Activated CD4-positive, alpha-beta T cell treated with anti-CD3 and anti-CD28 coated beads for 4 hours (primary cell): ENCODE results near the gene NFE2L1.
"Not testable (repeated sequence)": the region's sequence is repeated elsewhere in the genome, so short reads cannot be mapped to it uniquely, and the experiment has no call there.

Experiments
- DNase-seq, 2 donors: peaks; one replicate each; pipeline ENCODE4 v3.0.0-alpha.2; 2020

NFE2L1 gene, protein sequence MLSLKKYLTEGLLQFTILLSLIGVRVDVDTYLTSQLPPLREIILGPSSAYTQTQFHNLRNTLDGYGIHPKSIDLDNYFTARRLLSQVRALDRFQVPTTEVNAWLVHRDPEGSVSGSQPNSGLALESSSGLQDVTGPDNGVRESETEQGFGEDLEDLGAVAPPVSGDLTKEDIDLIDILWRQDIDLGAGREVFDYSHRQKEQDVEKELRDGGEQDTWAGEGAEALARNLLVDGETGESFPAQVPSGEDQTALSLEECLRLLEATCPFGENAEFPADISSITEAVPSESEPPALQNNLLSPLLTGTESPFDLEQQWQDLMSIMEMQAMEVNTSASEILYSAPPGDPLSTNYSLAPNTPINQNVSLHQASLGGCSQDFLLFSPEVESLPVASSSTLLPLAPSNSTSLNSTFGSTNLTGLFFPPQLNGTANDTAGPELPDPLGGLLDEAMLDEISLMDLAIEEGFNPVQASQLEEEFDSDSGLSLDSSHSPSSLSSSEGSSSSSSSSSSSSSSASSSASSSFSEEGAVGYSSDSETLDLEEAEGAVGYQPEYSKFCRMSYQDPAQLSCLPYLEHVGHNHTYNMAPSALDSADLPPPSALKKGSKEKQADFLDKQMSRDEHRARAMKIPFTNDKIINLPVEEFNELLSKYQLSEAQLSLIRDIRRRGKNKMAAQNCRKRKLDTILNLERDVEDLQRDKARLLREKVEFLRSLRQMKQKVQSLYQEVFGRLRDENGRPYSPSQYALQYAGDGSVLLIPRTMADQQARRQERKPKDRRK

DNA sequence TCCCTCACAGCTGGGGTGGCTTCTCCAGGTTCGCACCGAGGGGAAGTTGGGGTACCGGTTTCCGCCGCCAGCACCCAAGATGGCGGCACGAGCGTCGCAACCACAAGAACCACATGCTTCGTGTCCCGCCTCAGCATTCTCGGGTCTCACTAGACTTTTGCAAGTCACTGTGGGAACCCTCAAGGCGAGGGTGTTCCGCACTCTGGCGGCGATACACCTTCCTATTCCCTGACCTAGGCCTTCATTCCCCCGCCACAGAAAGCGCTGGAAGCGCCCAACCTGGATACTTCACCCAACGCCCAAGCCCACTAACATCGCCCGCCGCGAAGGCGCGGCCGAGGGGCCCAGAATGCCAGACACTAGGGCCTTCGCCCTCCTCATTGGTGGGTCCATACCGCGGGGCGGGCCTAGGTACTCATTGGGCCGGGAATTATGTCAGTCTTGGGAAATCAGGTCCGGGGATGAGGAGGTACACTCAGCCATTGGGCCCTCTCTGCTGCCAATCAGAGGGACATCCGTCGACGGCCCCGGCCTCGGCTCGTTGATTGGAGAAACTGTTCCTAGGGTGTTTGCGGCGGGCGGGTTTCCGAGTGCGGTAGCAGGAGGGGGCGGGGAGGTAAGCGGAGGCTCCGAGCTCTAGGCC lies at the start of gene NFE2L1:
Gene NFE2L1, plus strand, starts transcription at position 619 of the 643 bp plus-strand sequence. CDS start 2,760 bp downstream, outside the sequence.
- peak; percentile 96 to 98 for DNase-seq

DNA sequence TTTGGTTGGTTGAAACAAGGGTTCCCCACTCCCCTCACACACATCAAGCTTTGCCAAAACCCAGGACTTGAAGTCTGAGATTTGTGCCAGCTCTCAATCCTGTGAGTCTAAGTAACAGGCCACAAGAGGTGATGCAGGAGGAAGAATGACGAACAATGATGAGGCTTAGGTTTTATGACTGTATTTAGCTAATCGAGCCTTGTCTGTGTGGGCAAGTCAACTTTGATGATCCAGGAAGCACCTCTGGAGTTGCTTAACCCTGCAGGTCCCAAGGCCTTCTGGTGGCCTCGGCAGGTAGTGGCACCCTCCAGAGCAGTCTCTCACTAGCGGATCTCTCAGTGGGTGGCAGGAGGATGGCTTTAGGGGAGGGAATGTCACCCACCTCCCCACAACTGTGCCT lies 48.6 kb upstream of the NFE2L1 start:
- DNase-seq, result no peak

DNA sequence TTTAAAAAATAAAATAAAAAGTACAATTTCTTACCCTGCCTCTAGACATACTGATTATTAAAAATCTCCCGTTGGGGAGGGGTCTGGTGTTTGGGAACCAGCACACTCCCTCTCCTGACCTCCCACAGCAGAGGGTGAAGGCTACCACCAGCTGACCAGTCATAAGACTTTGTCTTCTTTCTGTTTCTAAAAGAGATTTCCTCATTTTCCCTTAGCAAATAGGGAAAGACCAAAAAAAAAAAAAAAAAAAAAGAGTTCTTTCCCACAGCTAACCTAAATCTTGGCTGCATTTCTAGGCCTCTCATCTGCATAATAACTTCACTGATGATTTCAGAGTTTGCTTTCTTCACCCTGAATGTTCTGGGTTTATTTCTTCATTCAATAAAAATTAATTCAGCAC lies 47.0 kb upstream of the NFE2L1 start:
- no peak for DNase-seq

DNA sequence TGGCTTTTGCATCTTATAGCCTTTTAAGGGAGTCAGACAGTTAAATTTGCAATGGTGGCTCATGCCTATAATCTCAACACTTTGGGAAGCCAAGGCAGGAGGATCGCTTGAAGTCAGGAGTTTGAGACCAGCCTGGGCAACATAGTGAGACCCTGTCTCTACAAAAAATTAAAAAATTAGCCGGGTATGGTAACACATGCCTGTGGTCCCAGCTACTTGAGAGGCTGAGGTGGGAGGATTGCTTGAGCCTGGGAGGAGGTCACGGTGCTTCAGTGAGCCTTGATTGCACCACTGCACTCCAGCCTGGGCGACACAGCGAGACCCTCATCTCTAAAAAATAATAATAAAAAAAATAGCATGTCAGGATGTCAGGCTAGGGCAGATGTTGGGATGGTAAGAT lies 46.5 kb upstream of the NFE2L1 start:
- not testable (repeated sequence) for DNase-seq

DNA sequence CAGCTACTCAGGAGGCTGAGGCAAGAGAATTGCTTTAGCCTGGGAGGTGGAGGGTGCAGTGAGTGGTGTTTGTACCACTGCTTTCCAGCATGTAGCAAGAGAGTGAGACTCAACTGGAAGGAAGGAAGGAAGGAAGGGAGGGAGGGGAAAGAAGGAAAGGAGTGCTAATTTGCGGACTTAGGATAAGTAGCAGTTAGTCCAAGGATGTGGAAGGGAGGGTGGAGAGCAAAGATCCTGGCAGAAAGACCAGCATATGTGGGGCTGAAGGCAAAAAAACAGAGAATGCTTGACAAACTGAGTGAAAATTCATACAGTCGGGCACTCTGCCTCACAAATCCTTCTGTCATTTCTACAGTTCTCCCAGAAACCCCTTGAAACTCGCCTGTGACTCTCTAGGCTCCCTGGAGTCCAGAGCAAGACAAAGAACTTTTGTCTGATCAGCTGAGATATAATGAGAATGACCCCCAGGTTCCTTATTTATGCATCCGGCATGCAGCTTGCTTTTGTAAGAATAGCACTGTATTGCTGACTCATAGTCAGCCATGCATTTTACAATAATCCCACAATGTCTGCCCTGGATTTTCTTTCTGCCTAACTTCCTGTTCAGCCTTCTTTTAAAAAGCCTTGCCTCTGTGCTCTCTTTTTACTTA lies 45.8 kb upstream of the NFE2L1 start:
- DNase-seq, result no peak

DNA sequence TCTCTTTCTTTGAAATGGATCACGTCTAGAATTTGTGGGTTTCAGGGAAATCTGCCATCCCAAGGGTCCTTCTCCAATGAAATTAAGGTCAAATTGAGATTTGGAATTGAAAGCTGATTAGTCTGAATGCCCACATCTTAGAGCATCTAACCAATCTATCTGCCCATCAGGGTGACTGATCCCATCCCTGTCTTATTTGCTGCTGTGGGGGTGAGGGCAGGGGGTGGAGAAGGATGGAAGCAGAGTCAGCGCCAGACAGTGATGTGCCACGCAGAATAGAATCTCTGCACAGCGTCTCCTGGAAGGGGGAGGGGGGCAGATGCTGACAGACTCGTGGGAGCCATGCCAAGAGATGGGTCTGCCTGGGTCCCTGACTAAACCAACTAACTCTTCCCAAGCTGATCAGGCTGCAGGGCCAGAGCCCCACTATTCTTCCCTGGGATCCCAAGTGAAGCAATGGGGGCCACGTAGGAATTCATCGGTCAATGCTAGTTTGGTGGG lies 45.2 kb upstream of the NFE2L1 start:
- no peak for DNase-seq

DNA sequence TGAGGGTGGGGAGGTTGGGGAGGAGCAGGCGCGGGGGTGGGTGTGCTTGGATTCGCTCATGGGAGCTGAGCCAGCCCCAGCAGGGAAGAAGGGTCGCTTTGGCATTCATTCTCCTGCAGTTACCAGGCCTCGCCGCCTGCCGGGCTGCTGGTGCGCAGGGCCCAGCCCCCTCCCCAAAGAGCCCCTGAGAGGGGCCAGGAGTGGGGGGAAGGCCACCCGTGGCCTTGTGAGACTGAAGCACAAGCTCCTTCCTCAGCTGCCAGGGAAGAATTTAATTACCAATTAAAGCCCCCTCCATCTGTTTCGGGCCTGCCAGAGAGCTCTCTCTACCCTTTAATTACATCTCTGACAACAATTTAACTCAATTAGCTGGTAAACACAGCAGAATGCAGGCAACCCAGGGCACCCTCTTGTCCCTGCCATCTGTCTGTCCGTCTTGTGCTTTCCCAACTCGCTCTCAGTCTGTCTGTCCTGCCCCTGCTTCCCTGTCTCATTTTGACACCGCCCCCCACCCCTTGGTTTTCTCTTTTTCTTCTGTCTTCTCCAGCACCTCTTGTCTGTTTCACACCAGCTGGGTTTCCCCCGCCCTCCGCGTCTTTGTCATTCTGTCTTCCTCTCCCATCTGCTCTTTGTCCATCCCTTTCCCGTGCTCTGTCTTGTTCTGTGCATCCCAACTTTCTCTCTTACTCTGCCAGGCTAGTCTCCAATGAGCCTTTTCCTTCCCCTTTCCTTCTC lies 44.6 kb upstream of the NFE2L1 start:
- no peak for DNase-seq

DNA sequence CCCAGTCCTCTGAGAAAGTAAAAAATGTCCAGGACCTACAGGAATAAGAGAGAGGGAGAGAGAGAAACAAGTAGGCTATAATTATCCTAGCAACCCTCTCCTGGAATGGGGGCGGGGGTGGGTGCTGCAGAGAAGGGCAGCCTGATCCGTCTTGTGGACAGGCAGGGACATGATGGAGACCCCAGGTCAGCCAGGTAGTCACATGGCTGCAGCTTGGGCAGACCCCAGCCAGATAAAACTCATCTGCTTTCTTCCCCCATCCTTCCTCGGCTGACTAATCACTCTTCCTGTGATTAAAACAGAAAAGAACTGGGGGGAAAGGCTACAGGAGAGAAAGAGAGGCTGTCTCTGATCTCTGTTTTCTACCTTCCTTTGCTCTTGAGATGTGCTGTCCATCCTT lies 43.2 kb upstream of the NFE2L1 start:
- DNase-seq, result no peak

DNA sequence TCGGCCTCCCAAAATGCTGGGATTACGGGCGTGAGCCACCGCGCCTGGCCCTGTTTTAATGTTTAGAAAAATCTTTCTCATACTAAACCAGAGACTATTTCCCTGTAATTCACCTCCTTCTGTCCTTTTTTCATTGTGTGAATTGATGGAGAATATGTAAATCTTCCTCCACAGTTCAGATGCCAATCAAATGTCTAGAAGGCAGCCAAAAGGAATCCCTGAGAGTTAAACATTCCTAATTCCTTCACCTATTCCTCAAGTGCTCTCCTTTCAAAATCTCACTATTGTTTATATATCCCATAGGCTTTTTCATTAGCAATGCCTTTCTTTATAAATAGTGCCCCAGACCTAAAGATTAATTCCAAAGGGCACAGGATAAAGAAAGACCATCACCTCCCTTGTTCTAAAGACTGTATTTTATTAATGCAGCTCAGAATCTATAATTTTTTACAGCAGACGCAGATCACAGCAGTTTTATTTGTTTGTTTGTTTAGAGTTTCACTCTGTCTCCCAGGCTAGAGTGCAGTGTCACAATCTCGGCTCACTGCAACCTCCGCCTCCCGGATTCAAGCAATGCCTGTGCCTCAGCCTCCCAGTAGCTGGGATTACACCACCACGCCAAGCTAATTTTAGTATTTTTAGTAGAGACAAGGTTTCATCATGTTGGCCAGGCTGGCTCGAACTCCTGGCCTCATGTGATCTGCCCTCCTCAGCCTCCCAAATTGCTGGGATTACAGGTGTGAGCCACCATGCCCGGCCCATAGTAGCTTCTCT lies 41.0 kb upstream of the NFE2L1 start:
- DNase-seq, result no peak

DNA sequence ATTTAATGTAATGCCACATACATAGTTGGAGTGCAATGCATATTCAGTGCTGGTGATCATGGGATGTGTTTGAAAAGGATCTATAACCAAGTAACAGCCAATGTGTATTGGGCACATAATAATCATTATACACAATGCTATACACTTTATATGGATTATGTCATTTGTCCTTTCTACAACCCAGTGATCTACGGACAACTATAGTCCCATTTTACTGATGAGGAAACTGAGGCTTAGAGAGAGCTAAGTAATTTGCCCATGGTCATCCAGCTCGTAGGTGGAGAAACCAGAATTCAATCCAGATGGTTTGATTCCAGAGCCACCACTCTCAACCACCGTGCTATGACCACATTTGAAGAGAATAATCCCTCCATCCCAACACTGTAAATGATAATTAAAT lies 38.0 kb upstream of the NFE2L1 start:
- no peak for DNase-seq

DNA sequence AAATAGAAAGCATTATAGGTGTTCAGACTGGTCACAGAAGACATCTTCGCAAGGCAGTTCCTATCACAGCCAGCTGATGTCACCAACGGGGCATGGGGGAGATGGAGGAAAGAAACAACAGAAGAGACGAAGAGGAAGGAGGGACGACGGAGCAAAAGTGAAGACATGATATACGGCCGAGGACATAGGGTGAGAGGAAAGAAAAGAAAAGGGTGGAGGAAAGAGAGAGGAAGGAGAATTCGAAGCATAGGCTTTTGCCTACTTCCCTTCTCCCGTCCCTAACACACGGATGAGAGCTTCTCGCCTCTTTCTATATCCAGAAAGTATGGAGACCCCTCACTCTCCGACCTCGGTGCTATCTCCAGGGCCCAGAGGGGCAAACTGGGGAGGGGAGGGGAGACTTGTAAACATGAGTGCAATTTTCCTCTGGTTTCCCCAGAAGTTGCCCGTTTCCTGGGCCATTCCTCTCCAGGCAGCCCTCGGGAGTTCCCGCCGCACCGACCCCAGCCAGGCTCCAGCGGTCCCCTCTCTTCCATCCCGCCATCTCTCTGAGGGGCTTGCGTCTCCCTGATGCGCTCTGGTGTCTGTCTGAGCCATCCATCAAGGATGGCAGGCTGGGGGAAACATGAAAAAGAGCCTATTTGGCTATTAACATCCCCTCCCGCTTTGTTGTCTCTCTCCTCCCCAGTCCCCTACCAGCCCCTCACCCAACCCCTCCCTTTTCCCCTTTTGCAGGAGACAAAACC lies 36.6 kb upstream of the NFE2L1 start:
- peak; percentile 35 to 40 for DNase-seq

DNA sequence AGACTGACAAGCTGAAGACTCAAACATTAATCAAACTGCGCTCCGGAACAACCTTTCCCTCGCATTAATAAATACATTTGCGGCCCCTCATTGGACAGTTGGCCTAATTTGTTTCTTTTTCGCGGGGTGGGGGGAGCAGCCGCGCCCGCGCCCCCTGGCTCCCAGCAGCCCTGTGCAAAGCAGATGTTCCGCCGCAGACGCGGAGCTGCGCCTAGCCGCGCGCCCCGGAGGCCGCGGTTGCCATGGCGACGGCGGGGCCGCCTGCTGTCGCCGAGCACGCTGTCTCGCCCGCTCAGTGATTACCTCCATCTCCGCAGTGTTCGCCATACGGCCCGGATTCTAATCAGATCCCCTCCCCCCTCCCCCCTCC lies 36.0 kb upstream of the NFE2L1 start:
- DNase-seq, result peak; percentile 54 to 63

DNA sequence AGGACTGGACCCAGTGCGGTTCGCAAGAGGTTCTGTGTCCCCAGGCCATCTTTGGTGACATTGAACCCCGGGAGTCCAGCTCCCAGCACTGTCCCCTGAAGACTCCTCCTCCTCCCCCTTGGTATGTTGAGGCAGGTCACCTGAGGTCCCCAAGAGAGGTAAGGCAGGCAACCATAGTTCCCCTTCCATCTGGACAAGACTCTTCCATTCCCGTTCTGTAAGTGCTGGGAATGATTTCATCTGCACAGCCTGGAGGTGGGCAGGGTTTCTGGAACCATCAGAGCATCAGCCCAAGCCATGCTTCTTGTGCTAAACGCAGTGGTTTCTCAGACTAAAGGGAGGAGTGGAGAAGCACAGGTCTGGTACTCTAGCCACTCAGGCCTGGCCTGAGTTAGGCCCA lies 35.5 kb upstream of the NFE2L1 start:
- no peak for DNase-seq

DNA sequence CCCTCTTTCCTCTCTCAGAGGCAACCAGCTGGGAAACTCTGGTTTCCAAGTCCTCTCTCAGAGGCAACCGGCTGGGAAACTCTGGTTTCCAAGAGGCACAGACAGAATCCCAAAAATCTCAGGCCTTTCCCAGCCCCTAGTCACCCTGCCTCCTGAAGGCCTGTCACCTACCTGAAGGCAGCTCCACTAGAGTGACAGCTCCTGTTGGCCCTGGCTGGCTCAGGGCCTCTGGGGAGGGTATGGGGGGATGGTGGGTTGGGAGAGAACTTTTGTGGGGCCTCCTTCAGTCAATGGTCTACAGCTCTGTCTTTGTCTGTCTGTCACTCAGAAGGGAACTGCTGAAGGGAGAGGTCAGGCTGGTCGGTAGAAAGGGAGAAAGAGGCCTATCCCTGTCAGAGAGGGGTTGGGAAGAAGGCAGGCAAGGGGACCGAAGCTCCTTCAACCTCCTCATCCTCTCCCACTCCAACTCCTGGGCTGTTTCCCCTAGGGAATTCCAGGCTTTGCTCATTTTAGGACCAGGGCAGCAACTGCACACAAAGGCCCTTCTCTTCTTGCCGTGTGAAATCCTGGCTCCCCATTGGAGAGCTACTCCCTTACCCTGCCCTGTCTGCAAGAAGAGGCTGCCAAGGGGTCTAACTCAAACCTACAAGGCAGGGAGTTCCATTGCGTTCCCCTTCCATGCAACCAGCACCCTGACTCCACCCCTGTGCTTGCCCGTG lies 34.1 kb upstream of the NFE2L1 start:
- no peak for DNase-seq

DNA sequence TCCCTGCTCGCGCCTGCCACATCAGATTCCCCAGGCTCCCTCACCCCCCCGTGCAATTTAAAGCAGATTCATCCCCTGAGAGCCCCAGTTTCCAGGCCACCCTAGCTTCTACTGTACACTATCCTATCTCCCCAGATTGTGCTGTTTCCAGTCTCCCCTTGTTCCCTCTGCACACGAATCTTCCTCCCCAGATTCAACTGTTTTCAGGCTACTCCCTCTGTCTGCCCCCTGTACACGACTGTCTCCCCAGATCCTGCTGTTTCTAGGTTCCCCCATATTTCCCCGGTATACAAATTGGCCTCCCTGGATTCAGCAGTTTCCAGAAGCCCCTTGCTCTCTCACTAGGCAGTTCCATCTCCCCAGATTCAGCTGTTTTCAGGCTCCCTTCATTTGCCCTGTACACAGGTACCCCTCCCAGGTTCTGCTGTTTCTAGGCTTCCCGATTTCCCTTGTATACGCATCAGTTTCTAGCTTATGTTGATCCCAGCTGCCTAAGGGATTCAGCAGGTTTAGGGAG lies 33.5 kb upstream of the NFE2L1 start:
- no peak for DNase-seq

DNA sequence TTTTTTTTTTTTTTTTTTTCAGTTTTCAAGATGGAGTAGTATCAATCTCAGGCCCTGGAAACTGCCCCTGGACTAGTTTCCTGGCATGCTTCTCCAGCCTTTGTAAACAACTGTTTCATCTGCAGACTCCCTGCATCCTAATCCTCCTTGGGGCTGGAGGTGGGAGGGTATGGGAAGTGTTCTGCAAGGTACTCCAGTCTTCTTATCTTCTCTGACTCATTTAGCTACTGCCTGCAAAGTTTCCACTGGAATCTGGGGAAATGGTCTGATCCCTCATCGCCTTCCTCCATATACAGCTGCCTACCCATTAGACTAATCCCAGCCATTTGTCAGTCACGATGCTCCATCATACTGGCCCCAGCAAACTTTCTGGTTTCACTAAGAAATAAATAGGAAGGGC lies 32.0 kb upstream of the NFE2L1 start:
- no peak for DNase-seq

DNA sequence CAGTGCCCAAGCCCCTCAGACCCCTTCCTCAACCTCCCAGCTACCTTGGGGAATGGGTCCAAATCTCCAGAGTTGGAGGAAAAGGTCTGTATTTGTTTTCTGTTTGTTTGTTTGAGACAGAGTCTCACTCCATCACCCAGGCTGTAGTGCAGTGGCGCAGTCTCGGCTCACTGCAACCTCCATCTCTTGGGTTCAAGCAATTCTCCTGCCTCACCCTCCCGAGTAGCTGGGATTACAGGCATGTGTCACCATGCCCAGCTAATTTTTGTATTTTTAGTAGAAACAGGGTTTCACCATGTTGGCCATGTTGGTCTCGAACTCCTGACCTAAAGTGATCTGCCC lies 30.4 kb upstream of the NFE2L1 start:
- not testable (repeated sequence) for DNase-seq

DNA sequence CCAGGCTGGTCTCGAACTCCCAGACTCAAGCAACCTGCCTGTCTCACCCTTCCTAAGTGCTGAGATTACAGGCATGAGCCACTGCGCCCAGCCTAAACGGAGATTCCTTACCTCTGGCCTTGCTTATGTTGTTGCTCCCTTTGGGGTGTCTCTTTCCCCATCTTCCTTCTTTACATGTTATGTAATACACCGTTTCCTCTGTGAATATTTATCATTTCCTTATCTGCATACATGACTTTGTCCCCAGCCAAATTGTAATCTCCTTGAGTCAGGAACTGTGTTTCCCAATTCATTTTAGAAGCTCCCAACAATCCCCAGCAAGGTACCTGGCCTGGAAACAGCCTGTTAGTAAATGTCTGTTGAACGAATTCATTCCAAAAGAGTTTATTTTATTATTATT lies 26.2 kb upstream of the NFE2L1 start:
- no peak for DNase-seq

DNA sequence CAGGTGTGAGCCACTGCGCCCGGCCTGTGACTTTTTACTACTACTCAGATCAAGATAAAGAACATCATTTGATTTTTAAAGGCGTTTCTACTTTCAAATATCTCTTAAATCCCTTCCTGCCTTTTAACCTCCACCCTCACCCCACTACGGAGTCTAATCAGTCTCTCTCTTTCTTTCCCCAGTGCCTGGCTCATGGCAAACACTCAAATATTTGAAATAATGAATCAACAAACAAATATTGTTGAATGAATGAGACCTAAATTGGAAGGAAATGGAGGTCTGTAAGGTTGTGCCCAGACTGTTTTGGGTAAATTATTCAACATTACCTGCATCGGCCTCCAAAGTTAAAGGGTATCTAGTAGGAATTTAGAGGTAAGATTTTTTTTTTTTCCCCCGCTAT lies 25.3 kb upstream of the NFE2L1 start:
- DNase-seq, result no peak
